ENCODE measurements around the gene RHOB.

DNA sequence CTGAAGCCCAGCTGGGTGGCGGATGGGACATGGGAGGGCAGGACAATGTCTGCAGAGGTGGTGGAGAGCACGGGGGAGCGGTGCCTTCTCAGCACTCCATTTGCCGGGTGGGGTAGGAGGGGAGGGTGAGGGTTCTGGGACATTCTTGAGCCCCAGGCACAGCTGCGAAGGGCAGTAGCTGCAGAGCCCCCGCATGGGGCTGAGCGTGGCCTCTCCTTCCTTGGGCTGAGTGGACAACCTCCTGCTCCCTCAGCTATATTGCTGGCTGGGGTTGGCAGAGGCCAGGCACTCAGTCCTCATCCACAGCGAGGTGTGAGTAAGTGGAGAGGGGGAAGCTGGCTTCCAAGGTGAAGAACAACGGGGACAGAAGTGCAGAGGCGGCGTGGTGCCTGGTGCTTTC lies 50.1 kb downstream of the RHOB start:
- TF ChIP-seq, protein P1, sequence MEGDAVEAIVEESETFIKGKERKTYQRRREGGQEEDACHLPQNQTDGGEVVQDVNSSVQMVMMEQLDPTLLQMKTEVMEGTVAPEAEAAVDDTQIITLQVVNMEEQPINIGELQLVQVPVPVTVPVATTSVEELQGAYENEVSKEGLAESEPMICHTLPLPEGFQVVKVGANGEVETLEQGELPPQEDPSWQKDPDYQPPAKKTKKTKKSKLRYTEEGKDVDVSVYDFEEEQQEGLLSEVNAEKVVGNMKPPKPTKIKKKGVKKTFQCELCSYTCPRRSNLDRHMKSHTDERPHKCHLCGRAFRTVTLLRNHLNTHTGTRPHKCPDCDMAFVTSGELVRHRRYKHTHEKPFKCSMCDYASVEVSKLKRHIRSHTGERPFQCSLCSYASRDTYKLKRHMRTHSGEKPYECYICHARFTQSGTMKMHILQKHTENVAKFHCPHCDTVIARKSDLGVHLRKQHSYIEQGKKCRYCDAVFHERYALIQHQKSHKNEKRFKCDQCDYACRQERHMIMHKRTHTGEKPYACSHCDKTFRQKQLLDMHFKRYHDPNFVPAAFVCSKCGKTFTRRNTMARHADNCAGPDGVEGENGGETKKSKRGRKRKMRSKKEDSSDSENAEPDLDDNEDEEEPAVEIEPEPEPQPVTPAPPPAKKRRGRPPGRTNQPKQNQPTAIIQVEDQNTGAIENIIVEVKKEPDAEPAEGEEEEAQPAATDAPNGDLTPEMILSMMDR (IDR thresholded peaks at IDR 0.05) = no peak
- no peak for TF ChIP-seq POLR2A (IDR thresholded peaks at IDR 0.05)
